OCI-LY7 (cell line): ENCODE results near the gene SSBP4. TPM values are rescaled to one million over a fixed set of nuclear protein-coding genes. Genes with fewer than 3 reads are reported as not detected.
"Not testable (repeated sequence)": the region's sequence is repeated elsewhere in the genome, so short reads cannot be mapped to it uniquely, and the experiment has no call there.

Experiments
- BruUV-seq: library from RNA; stranded (reverse); fragments of 400-500 nt; replicated peaks from 2 replicates; lab custom pipeline; 2021; lab: Mats Ljungman, UMichigan
- CTCF ChIA-PET: fragments of 300-600 bp; sonication (Branson Sonifier 250); formaldehyde crosslinking; loops from one replicate; lab custom pipeline; 2022; ENCODE audit warnings: antibody characterized with exemption; ENCODE audit not compliant: unreplicated experiment; lab: Charles Lee
- POLR2A ChIA-PET: fragments of 300-600 bp; sonication (Branson Sonifier 250); formaldehyde crosslinking; loops from one replicate; lab custom pipeline; 2022; ENCODE audit warnings: antibody characterized with exemption; lab: Charles Lee
- DNase-seq: peaks from one replicate; pipeline ENCODE4 v3.0.0-alpha.2; 2015; ENCODE audit warnings: low spot score
- H2AFZ ChIP-seq: fragments of 200-600 bp; sonication (generic), shearing (Covaris generic); 2 replicates; pipeline ENCODE4 v1.6.1; 2014; ENCODE audit warnings: mild to moderate bottlenecking, antibody characterized with exemption, low read length, moderate library complexity
- H3K27ac ChIP-seq: fragments of 200-600 bp; sonication (generic); 2 replicates; pipeline ENCODE4 v1.5.1; 2014; ENCODE audit warnings: mixed run types, low read depth, mild to moderate bottlenecking, moderate library complexity, low read length, inconsistent platforms; ENCODE audit not compliant: poor library complexity, severe bottlenecking
- H3K36me3 ChIP-seq: fragments of 200-600 bp; sonication (generic); 2 replicates; pipeline ENCODE4 v1.6.1; 2014; ENCODE audit warnings: mild to moderate bottlenecking, antibody characterized with exemption, low read length, moderate library complexity, mixed read lengths; ENCODE audit not compliant: insufficient read depth
- H3K4me1 ChIP-seq: fragments of 200-600 bp; sonication (generic); 2 replicates; pipeline ENCODE4 v1.5.1; 2014; ENCODE audit warnings: mild to moderate bottlenecking, low read length; ENCODE audit not compliant: insufficient read depth, poor library complexity, severe bottlenecking
- H3K4me2 ChIP-seq: fragments of 200-600 bp; sonication (generic); 2 replicates; pipeline ENCODE4 v1.6.1; 2014; ENCODE audit warnings: mild to moderate bottlenecking, low read length
- H3K4me3 ChIP-seq: fragments of 200-600 bp; sonication (generic); 2 replicates; pipeline ENCODE4 v1.5.1; 2014; ENCODE audit warnings: mild to moderate bottlenecking, low read depth, low read length; ENCODE audit not compliant: poor library complexity, severe bottlenecking
- H3K79me2 ChIP-seq: fragments of 200-600 bp; sonication (generic); 2 replicates; pipeline ENCODE4 v1.6.1; 2016; ENCODE audit warnings: low read depth, mild to moderate bottlenecking, low read length, moderate library complexity, mixed read lengths; ENCODE audit not compliant: insufficient read depth
- H3K9me2 ChIP-seq: fragments of 200-600 bp; sonication (generic); 2 replicates; pipeline ENCODE4 v1.6.1; 2016; ENCODE audit warnings: mild to moderate bottlenecking, low read length, mixed read lengths; ENCODE audit not compliant: insufficient read depth
- H3K9me3 ChIP-seq: fragments of 200-600 bp; sonication (generic); 2 replicates; pipeline ENCODE4 v1.6.1; 2014; ENCODE audit warnings: mild to moderate bottlenecking, mixed run types, low read length, mixed read lengths
- H4K20me1 ChIP-seq: fragments of 200-600 bp; sonication (generic); 2 replicates; pipeline ENCODE4 v1.6.1; 2014; ENCODE audit warnings: mild to moderate bottlenecking, antibody characterized with exemption, low read length, moderate library complexity, mixed read lengths; ENCODE audit not compliant: insufficient read depth
- EZH2phosphoT487 ChIP-seq: fragments of 200-600 bp; sonication (generic); IDR thresholded peaks from 2 replicates; pipeline ENCODE4 v1.6.1; 2018; ENCODE audit warnings: low read depth, borderline replicate concordance, mild to moderate bottlenecking, mixed run types, antibody characterized with exemption, low read length, moderate library complexity, mixed read lengths
- intact Hi-C: fragments of 100-400 bp; cut with micrococcal nuclease; formaldehyde crosslinking; loops from one replicate; pipeline ENCODE4 v1.10.0; 2022; ENCODE audit not compliant: unreplicated experiment
- total RNA-seq, 2 experiments: library from RNA; depleted of rRNA in 1 of 2; stranded (reverse); fragments of >200 nt in 1 of 2; shearing (Covaris generic) in 1 of 2; gene quantifications; 2 replicates each; pipeline ENCODE4 v1.2.3, GENCODE V29; 2014 to 2022
- TF ChIP-seq, protein P1 (sequence below): fragments of 200-600 bp; sonication (generic); conservative IDR thresholded peaks from 2 replicates; pipeline ENCODE4 v1.5.1; 2014; ENCODE audit warnings: mild to moderate bottlenecking, antibody characterized with exemption, low read length, moderate library complexity, mixed read lengths

The SSBP4 gene
- total RNA-seq, 2 experiments from 2014 or later, result 92.9 to 117 TPM

GRCh38 chr19:18401580-18402112 lies 17.6 kb upstream of the SSBP4 start:
- Histone ChIP-seq H3K4me2 (peak overlapping the region; percentile 66), H3K27ac (peak overlapping the region; percentile 75), H2AFZ (peak overlapping the region; percentile 68), H4K20me1 (no peaks in the 10 kb centered on the region), H3K4me1 (peaks cover 58% of the 10 kb centered on the region), H3K9me3 (no peaks in the 10 kb centered on the region), H3K36me3 (no peaks in the 10 kb centered on the region), H3K4me3 (peak overlapping the region; percentile 56), H3K9me2 (no peaks in the 10 kb centered on the region), H3K79me2 (no peaks in the 10 kb centered on the region)
- CTCF ChIA-PET, result no interaction called here
- POLR2A ChIA-PET, result interaction anchor here (0.6 to 0.8 kb wide), 2 partner anchors 110 to 122 kb away, joined by 3 read pairs; no protein-coding TSS in a partner anchor
- intact Hi-C loops, result loop anchor here (2.0 kb wide), 1 partner anchor 53 kb away; no protein-coding TSS in a partner anchor
- no TSS peak for BruUV-seq
- no peak for TF ChIP-seq EZH2phosphoT487
- TF ChIP-seq, protein P1, sequence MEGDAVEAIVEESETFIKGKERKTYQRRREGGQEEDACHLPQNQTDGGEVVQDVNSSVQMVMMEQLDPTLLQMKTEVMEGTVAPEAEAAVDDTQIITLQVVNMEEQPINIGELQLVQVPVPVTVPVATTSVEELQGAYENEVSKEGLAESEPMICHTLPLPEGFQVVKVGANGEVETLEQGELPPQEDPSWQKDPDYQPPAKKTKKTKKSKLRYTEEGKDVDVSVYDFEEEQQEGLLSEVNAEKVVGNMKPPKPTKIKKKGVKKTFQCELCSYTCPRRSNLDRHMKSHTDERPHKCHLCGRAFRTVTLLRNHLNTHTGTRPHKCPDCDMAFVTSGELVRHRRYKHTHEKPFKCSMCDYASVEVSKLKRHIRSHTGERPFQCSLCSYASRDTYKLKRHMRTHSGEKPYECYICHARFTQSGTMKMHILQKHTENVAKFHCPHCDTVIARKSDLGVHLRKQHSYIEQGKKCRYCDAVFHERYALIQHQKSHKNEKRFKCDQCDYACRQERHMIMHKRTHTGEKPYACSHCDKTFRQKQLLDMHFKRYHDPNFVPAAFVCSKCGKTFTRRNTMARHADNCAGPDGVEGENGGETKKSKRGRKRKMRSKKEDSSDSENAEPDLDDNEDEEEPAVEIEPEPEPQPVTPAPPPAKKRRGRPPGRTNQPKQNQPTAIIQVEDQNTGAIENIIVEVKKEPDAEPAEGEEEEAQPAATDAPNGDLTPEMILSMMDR, result peak; percentile 78
- peak; percentile 96 for DNase-seq

DNA sequence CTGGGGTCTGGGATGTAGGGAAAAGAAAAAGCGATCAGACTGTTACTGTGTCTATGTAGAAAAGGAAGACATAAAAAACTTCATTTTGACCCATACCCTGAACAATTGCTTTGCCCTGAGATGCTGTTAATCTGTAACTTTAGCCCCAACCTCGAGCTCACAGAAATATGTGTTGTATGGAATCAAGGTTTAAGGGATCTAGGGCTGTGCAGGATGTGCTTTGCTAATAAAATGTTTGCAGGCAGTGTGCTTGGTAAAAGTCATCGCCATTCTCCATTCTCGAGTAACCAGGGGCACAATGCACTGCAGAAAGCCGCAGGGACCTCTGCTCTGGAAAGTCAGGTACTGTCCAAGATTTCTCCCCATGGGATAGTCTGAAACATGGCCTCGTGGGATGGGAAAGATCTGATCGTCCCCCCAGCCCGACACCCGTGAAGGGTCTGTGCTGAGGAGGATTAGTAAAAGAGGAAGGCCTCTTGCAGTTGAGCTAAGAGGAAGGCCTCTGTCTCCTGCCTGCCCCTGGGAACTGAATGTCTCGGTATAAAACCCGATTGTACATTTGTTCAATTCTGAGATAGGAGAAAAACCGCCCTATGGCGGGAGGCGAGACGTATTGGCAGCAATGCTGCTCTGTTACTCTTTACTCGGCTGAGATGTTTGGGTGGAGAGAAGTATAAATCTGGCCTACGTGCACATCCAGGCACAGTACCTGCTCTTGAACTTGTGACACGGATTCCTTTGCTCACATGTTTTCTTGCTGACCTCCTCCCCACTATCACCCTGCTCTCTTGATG lies 16.5 kb upstream of the SSBP4 start:
- CTCF ChIA-PET, POLR2A ChIA-PET, H3K36me3 ChIP-seq, BruUV-seq, H3K9me3 ChIP-seq, H4K20me1 ChIP-seq, H3K9me2 ChIP-seq, DNase-seq, H3K79me2 ChIP-seq: not testable (repeated sequence)
- Histone ChIP-seq H3K4me1 (peaks cover 48% of the 10 kb centered on the region), H2AFZ (peak overlapping the region; percentile 52), H3K4me3 (peak overlapping the region; percentile 56), H3K27ac (peak overlapping the region; percentile 75), H3K4me2 (peak overlapping the region; percentile 66)
- intact Hi-C loops, result loop anchor here (2.0 kb wide), 1 partner anchor 54 kb away; no protein-coding TSS in a partner anchor

DNA sequence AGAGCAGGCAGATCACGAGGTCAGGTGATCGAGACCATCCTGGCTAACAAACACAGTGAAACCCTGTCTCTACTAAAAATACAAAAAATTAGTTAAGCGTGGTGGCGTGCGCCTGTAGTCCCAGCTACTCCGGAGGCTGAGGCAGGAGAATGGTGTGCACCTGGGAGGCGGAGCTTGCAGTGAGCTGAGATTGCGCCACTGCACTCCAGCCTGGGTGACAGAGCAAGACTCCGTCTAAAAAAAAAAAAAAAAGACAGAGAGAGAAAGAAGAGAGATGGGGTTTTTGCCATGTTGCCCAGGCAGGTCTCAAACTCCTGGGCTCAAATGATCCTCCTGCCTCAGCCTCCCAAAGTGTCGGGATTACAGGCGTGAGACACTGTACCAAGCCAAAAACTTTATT lies 13.4 kb upstream of the SSBP4 start:
- H3K9me3 ChIP-seq, H3K4me2 ChIP-seq, H3K36me3 ChIP-seq, CTCF ChIA-PET, intact Hi-C loops, H3K4me3 ChIP-seq, H3K9me2 ChIP-seq, H2AFZ ChIP-seq, H3K27ac ChIP-seq, DNase-seq, BruUV-seq, H4K20me1 ChIP-seq, H3K79me2 ChIP-seq: not testable (repeated sequence)
- POLR2A ChIA-PET, result interaction anchor here (1.0 kb wide), 1 partner anchor 80 kb away, joined by 4 read pairs; no protein-coding TSS in a partner anchor
- H3K4me1 ChIP-seq, result peaks cover 49% of the 10 kb centered on the region
